GM18867 (cell line): ENCODE results near the gene IFNA5.

Experiments
- ATAC-seq: cut with Tn5 transposase; IDR thresholded peaks from one replicate; pipeline ENCODE4 v1.9.1; 2021; ENCODE audit warnings: mild to moderate bottlenecking, moderate library complexity; ENCODE audit not compliant: unreplicated experiment

Gene IFNA5

GRCh38 chr9:21305213-21305612 lies at the start of gene IFNA5:
IFNA5 (minus strand) TSS chr9:21305313; CDS start chr9:21305256, 57 bp downstream.
- ATAC-seq = peak; percentile 66

- ATAC-seq = no peak
These were observed 45.7 kb upstream of the IFNA5 start, which contains the start of gene IFNA6 for GRCh38 chr9:21350787-21351186. IFNA6 (minus strand) TSS chr9:21350887; CDS start chr9:21350887, 0 bp downstream.

GRCh38 chr9:21348430-21348970 lies 43.4 kb upstream of the IFNA5 start:
- ATAC-seq = no peak

GRCh38 chr9:21340735-21341134 lies 35.6 kb upstream of the IFNA5 start:
- ATAC-seq = peak; percentile 70

- no peak for ATAC-seq
These were observed 31.3 kb upstream of the IFNA5 start for GRCh38 chr9:21336457-21336856.

GRCh38 chr9:21334701-21335632 lies 29.9 kb upstream of the IFNA5 start, which contains the start of gene KLHL9:
KLHL9 (minus strand) TSS chr9:21335404; CDS start chr9:21334859, 545 bp downstream.
- ATAC-seq = peak; percentile 89

- no peak for ATAC-seq
These were observed 28.1 kb upstream of the IFNA5 start for GRCh38 chr9:21333226-21333625.

GRCh38 chr9:21331676-21332402 lies 26.7 kb upstream of the IFNA5 start:
- ATAC-seq = no peak

- ATAC-seq = peak; percentile 79
These were observed 21.5 kb upstream of the IFNA5 start for GRCh38 chr9:21326526-21327139.

- ATAC-seq = no peak
These were observed 18.9 kb upstream of the IFNA5 start for GRCh38 chr9:21324047-21324446.

GRCh38 chr9:21322911-21323461 lies 17.9 kb upstream of the IFNA5 start:
- ATAC-seq = no peak

GRCh38 chr9:21320465-21320864 lies 15.4 kb upstream of the IFNA5 start:
- ATAC-seq = no peak

GRCh38 chr9:21317956-21318923 lies 13.1 kb upstream of the IFNA5 start:
- peak; percentile 81 for ATAC-seq

GRCh38 chr9:21316860-21317259 lies 11.7 kb upstream of the IFNA5 start:
- ATAC-seq = no peak

- no peak for ATAC-seq
These were observed 11.1 kb upstream of the IFNA5 start for GRCh38 chr9:21316032-21316842.

- ATAC-seq = no peak
These were observed 9.0 kb upstream of the IFNA5 start for GRCh38 chr9:21314152-21314551.

GRCh38 chr9:21311889-21312288 lies 6.8 kb upstream of the IFNA5 start:
- ATAC-seq = peak; percentile 85

GRCh38 chr9:21295992-21296391 lies 9.1 kb downstream of the IFNA5 start:
- no peak for ATAC-seq
